Measurements from ENCODE around the gene SYNGR3.

SYNGR3 gene

DNA sequence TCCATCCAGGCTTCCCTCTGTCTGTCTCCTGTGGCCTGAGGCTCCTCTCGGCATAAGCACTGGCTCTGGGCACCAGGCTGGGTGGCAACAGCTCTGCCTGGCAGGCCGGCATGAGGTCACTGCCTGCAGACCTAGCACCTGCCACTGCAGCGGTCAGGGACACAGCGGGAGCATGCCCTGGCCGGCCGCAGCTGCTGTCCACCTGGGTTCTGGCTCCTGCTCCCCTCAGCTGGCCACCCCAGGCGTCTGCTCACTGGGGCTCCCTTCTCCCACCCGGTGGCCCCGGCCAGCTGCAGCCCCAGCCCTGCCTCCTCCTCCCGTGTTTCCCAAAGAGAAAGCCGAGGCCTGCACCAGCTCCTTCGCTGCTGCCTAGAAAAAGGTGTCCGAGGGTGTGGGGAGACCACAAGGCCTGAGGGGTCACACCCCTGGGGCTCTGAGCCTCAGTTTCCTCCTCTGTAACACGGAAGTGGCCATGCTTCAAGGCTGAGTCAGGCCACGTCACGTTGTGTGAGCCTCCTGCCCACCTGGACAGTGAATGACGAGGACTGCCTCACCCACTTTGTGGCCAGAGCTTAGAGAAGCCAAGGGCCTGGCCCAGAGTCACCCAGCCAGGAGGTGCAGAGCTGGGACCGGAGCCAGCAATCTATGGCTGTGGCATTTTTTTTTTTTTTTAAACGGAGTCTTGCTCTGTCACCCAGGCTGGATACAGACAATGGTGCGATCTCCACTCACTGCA lies 51.2 kb downstream of the SYNGR3 start:
- DNase-seq (ENCODE audit: low read depth in 3 of 3): no peak

DNA sequence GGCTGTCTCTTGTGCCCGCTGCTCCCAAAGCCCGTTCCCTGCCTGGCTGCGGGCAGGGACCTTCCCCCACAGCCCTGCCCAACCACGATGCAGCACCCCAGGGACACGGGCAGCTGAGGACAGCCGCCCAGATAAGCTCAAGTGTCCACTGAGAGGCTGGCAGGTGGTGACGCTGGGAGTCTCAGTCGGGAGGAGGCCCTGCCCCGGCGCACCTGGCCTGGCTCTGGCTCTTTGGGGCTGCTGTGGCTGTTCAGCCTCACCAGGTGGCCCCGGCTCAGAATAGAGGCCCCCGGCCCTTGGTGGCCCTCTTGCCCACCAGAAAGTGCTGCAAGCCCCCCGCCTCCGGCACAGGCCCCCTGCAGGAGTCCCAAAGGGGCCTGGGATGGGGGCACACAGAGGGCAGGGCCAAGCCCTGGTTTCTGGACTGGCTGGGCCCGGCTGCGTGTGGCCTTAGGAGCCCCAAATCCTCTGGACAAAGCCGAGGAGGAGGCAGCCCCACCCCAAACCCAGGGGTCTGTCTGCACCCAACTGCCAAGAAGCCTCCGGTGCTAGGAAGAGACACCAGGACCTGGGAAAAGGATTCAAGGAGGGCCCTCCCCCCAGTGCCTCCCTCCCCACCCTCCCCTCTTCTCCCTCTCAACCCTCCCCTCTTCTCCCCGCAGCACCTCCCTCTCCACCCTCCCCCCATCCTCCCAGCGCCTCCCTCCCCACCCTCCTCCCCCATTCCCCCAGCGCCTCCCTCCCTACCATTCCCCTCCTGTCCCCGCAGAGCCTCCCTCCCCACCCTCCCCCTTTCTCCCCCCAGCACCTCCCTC lies 52.6 kb downstream of the SYNGR3 start:
- no peak for DNase-seq (ENCODE audit: low read depth in 3 of 3)

DNA sequence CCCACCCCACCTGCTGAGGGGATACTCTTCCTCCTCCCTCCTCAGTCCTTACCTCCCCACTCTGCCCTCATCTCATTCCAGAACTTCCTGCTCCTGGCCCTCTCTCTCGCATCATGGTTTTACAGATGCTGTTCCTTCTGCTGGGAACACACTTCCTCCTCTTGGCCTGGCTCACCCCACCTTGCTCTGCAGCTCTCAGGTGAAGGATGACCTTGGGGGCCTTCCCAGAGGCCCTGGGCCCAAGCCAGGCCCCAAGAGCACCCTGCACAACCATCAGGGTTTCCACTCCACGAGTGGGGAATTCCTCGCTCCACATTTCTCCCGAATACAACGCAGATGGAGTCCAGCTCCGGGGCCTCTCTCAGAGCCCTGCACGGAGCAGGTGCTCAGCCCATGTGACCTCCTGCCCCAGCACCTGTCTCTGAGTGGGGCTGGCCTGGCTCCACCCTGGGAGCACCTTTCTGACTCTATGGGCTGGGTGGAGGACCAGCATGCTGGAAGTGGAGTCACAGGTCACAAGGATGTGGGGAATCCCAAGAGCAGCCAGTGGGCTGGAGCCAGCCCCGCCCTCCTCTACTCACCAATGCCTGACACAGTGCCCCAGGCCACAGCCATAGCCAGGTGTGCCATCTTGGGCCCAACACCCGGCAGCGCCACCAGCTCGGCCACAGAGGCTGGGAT lies 53.4 kb downstream of the SYNGR3 start:
- DNase-seq (ENCODE audit: low read depth in 3 of 3): no peak
